ENCODE data around the gene EEF2.
"Not testable (repeated sequence)": the region's sequence is repeated elsewhere in the genome, so short reads cannot be mapped to it uniquely, and the experiment has no call there.

EEF2 gene

DNA sequence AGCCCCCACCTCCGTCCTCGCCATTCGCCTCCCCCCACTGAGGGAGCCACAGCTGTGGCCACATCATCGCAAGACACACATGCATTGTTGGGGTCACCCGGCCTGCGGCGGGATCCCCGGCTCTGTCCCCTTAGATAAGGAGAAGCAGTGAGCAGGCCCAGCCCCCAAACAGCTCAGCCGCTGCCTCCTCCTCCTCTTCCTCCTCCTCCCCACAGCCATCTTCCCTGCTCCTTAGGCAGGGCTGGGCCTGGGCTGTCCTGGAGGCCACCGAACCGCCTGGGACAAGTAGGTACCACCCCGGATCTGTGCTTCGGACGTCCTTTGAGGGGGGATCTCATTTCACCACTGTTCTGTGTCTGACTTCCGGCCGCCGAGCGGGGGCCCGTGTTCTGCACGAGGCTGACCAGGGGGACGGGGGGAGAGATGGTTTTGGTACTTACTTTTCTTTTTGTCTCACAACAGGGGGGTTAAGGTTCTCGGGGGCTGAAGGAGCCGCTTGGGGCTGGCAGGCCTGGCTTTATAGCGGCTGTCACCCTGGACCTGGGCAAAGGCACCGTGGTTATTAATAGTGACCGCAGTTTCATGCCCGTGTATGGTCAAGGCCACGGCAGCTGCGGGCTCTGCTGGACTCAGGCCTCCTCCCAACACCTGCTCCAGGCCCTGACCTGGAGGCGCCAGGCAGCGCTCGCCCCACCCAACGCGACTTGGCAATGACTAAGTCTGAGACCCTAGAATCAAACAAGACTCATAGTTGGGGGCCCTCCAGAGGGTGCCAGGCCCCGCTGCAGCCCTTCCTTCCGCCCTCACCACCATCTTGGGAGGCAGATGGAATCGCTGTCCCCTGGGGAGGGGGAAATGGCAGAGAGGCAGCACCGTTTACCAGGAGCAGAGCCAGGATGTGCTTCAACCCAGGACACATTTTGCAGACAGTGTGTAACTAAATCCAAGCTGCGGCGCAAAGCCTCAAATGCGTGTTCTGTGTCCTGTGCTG lies 34.1 kb downstream of the EEF2 start:
- no peaks in the 10 kb centered on the region for H3F3A ChIP-seq (ENCODE audit: insufficient read depth, low read length)
- H3K27me3 ChIP-seq (ENCODE audit: insufficient read depth, low read length), result peaks cover 5% of the 10 kb centered on the region; the same call in 1 of the 2 replicates
- H3K79me2 ChIP-seq (ENCODE audit: insufficient read depth, low read length), result no peaks in the 10 kb centered on the region
- H3K9ac ChIP-seq (ENCODE audit: low read length), result no peak overlapping the region
- no peak overlapping the region for H3K4me2 ChIP-seq (ENCODE audit: low read length)
- H3K4me3 ChIP-seq (ENCODE audit: low read depth, low read length, poor library complexity, severe bottlenecking), result no peak overlapping the region
- no peak overlapping the region for H2AFZ ChIP-seq (ENCODE audit: low read length)
- no peaks in the 10 kb centered on the region for H4K20me1 ChIP-seq (ENCODE audit: insufficient read depth, low read length)
- no peak for TF ChIP-seq EZH2 (IDR thresholded peaks at IDR 0.05; ENCODE audit: borderline replicate concordance, low read length)
- no peak for TF ChIP-seq CTCF (IDR thresholded peaks at IDR 0.05; ENCODE audit: low read length)
- no peaks in the 10 kb centered on the region for H3K9me2 ChIP-seq (ENCODE audit: low read depth, low read length)
- no peak overlapping the region for H3K27ac ChIP-seq (ENCODE audit: low read depth, low read length, poor library complexity, severe bottlenecking)
- no peaks in the 10 kb centered on the region for H3K4me1 ChIP-seq (ENCODE audit: insufficient read depth, low read length, severe bottlenecking)
- no peaks in the 10 kb centered on the region; the same call in 1 of the 2 replicates for H3K36me3 ChIP-seq (ENCODE audit: insufficient read depth, low read length)
- H3K9me3 ChIP-seq (ENCODE audit: low read length), result no peaks in the 10 kb centered on the region

DNA sequence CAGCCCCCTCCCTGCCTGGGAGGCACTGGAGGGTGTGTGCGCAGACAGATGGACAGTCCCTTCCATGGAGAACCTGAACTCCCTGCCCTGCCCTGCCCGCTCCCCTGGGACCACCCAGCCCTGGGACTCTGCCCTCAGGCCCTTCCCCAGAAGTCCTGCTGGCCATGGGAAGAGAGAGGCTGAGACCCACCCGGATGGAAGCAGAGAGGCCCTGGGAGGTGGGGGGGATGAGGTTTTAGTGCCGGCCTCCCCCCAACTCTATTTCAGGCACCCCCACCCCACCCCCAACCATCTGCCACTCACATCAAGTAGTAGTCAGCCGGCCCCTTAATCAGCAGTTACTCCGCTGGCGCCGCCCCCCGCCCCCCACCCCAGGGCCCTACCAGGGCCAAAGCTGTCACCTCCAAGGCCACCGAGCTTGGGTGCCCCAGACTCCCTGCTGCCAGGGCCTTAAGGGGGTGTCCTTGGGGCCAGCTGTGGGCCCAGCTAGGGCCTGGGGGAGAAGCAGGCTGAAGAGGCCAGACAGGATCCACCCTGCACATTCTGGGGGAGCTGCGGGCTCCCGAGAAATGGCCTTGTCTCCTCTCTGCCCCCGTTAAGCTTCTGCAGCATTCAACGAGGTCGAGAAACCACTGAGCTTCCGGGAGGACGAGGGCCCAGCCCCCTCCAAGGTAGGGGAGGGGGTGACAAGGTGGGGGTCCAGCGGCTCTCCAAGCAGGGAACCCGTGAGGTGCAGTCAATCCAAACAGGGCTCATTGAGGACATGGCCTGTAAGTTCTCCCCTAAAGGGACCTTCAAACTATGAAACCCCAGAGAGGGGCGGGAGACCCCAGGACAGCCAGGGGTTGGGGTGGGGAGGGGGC lies 35.0 kb downstream of the EEF2 start:
- H3K79me2 ChIP-seq (ENCODE audit: insufficient read depth, low read length), result no peaks in the 10 kb centered on the region
- H3K9ac ChIP-seq (ENCODE audit: low read length), result no peak overlapping the region
- H3K9me2 ChIP-seq (ENCODE audit: low read depth, low read length), result no peaks in the 10 kb centered on the region
- TF ChIP-seq CTCF (IDR thresholded peaks at IDR 0.05; ENCODE audit: low read length) (no peak), EZH2 (IDR thresholded peaks at IDR 0.05; ENCODE audit: borderline replicate concordance, low read length) (no peak)
- no peaks in the 10 kb centered on the region for H4K20me1 ChIP-seq (ENCODE audit: insufficient read depth, low read length)
- H3F3A ChIP-seq (ENCODE audit: insufficient read depth, low read length), result no peaks in the 10 kb centered on the region
- peaks cover 5% of the 10 kb centered on the region; the same call in 1 of the 2 replicates for H3K27me3 ChIP-seq (ENCODE audit: insufficient read depth, low read length)
- H3K27ac ChIP-seq (ENCODE audit: low read depth, low read length, poor library complexity, severe bottlenecking), result no peak overlapping the region
- H3K9me3 ChIP-seq (ENCODE audit: low read length), result no peaks in the 10 kb centered on the region
- no peak overlapping the region for H3K4me2 ChIP-seq (ENCODE audit: low read length)
- H2AFZ ChIP-seq (ENCODE audit: low read length), result no peak overlapping the region
- H3K4me3 ChIP-seq (ENCODE audit: low read depth, low read length, poor library complexity, severe bottlenecking), result no peak overlapping the region
- H3K36me3 ChIP-seq (ENCODE audit: insufficient read depth, low read length), result no peaks in the 10 kb centered on the region
- H3K4me1 ChIP-seq (ENCODE audit: insufficient read depth, low read length, severe bottlenecking), result no peaks in the 10 kb centered on the region

GRCh38 chr19:3949294-3949693 lies 36.0 kb downstream of the EEF2 start:
- no peaks in the 10 kb centered on the region for H3K36me3 ChIP-seq (ENCODE audit: insufficient read depth, low read length)
- no peak overlapping the region for H3K9ac ChIP-seq (ENCODE audit: low read length)
- H3K4me3 ChIP-seq (ENCODE audit: low read depth, low read length, poor library complexity, severe bottlenecking), result no peak overlapping the region
- TF ChIP-seq CTCF (IDR thresholded peaks at IDR 0.05; ENCODE audit: low read length) (no peak), EZH2 (IDR thresholded peaks at IDR 0.05; ENCODE audit: borderline replicate concordance, low read length) (no peak)
- no peaks in the 10 kb centered on the region for H3K9me3 ChIP-seq (ENCODE audit: low read length)
- no peak overlapping the region for H3K27ac ChIP-seq (ENCODE audit: low read depth, low read length, poor library complexity, severe bottlenecking)
- H4K20me1 ChIP-seq (ENCODE audit: insufficient read depth, low read length), result no peaks in the 10 kb centered on the region
- H3K79me2 ChIP-seq (ENCODE audit: insufficient read depth, low read length), result no peaks in the 10 kb centered on the region
- H2AFZ ChIP-seq (ENCODE audit: low read length), result no peak overlapping the region
- no peaks in the 10 kb centered on the region for H3K9me2 ChIP-seq (ENCODE audit: low read depth, low read length)
- H3F3A ChIP-seq (ENCODE audit: insufficient read depth, low read length), result no peaks in the 10 kb centered on the region
- H3K4me1 ChIP-seq (ENCODE audit: insufficient read depth, low read length, severe bottlenecking), result no peaks in the 10 kb centered on the region
- peaks cover 5% of the 10 kb centered on the region; the same call in 1 of the 2 replicates for H3K27me3 ChIP-seq (ENCODE audit: insufficient read depth, low read length)
- no peak overlapping the region for H3K4me2 ChIP-seq (ENCODE audit: low read length)

- not testable (repeated sequence) for H3K36me3 ChIP-seq (ENCODE audit: insufficient read depth, low read length); H3K4me1 ChIP-seq (ENCODE audit: insufficient read depth, low read length, severe bottlenecking); H3K4me3 ChIP-seq (ENCODE audit: low read depth, low read length, poor library complexity, severe bottlenecking); H3K27ac ChIP-seq (ENCODE audit: low read depth, low read length, poor library complexity, severe bottlenecking); H3K9me2 ChIP-seq (ENCODE audit: low read depth, low read length); H3F3A ChIP-seq (ENCODE audit: insufficient read depth, low read length); H3K79me2 ChIP-seq (ENCODE audit: insufficient read depth, low read length); H3K27me3 ChIP-seq (ENCODE audit: insufficient read depth, low read length); H3K9me3 ChIP-seq (ENCODE audit: low read length); H3K4me2 ChIP-seq (ENCODE audit: low read length); H3K9ac ChIP-seq (ENCODE audit: low read length); H2AFZ ChIP-seq (ENCODE audit: low read length); H4K20me1 ChIP-seq (ENCODE audit: insufficient read depth, low read length)
Measured at GRCh38 chr19:3947316-3947933, 37.8 kb downstream of the EEF2 start.
